ENCODE results near the gene CD44. TPM values are rescaled to one million over a fixed set of nuclear protein-coding genes. Genes with fewer than 3 reads are reported as not detected.

The CD44 gene
- total RNA-seq, 1 donor from 2014 or later = 14.0 TPM

DNA sequence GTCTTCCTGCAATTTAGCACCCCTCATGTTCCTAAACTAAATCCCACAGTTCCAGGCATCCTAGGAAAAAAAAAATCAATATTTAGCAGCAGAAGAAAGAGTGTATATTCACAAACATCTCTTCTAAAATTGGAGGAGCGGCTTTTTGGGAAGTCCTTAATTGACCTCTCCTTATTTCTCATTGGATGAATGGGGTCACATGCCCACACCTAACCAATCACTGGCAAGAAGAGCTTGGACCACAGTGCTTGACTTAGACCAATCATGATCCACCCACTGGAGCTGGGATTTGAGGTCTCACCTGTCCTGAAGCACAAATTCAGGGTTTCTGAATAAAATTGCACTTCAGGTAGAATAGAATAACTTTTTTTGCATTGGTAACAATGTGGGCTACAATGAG lies 16.0 kb downstream of the CD44 start:
- no peak for DNase-seq
- intact Hi-C loops (cut with micrococcal nuclease) = no loop called here
- peaks cover 3% of the 10 kb centered on the region for H3K9me3 ChIP-seq (replicated peaks)
- no peaks in the 10 kb centered on the region for H3K27me3 ChIP-seq (ENCODE audit: low read depth)
- H3K36me3 ChIP-seq = no peaks in the 10 kb centered on the region
- TF ChIP-seq, protein P1, sequence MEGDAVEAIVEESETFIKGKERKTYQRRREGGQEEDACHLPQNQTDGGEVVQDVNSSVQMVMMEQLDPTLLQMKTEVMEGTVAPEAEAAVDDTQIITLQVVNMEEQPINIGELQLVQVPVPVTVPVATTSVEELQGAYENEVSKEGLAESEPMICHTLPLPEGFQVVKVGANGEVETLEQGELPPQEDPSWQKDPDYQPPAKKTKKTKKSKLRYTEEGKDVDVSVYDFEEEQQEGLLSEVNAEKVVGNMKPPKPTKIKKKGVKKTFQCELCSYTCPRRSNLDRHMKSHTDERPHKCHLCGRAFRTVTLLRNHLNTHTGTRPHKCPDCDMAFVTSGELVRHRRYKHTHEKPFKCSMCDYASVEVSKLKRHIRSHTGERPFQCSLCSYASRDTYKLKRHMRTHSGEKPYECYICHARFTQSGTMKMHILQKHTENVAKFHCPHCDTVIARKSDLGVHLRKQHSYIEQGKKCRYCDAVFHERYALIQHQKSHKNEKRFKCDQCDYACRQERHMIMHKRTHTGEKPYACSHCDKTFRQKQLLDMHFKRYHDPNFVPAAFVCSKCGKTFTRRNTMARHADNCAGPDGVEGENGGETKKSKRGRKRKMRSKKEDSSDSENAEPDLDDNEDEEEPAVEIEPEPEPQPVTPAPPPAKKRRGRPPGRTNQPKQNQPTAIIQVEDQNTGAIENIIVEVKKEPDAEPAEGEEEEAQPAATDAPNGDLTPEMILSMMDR (IDR thresholded peaks at IDR 0.05; ENCODE audit: borderline replicate concordance) = no peak
- peaks cover 40% of the 10 kb centered on the region for H3K4me1 ChIP-seq
- no peak overlapping the region for H3K27ac ChIP-seq (replicated peaks)
- no peak overlapping the region for H3K4me3 ChIP-seq

DNA sequence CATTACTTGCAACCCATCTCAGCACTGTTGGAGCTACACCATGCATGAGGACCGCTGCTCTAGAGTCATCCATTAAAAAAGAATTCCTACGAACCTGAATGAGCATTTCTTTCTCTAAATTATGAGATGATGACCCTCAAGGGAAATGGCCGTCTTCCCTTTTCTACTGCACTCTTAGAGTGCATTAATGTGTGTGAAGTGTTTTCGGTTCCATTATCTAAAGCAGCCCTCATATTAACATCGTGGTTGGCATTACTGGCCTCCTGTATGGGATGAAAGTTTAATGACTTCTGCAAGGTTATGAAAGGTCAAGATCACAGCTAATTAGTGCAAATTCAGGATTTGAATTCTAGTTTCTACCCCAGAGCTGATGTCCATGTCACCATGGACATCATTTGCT lies 16.7 kb downstream of the CD44 start:
- Histone ChIP-seq H3K4me1 (peaks cover 40% of the 10 kb centered on the region), H3K27me3 (ENCODE audit: low read depth) (no peaks in the 10 kb centered on the region), H3K27ac (replicated peaks) (no peak overlapping the region), H3K36me3 (no peaks in the 10 kb centered on the region), H3K4me3 (no peak overlapping the region), H3K9me3 (replicated peaks) (no peaks in the 10 kb centered on the region)
- TF ChIP-seq, protein P1 (IDR thresholded peaks at IDR 0.05; ENCODE audit: borderline replicate concordance) = no peak
- intact Hi-C loops (cut with micrococcal nuclease) = no loop called here
- DNase-seq = no peak

DNA sequence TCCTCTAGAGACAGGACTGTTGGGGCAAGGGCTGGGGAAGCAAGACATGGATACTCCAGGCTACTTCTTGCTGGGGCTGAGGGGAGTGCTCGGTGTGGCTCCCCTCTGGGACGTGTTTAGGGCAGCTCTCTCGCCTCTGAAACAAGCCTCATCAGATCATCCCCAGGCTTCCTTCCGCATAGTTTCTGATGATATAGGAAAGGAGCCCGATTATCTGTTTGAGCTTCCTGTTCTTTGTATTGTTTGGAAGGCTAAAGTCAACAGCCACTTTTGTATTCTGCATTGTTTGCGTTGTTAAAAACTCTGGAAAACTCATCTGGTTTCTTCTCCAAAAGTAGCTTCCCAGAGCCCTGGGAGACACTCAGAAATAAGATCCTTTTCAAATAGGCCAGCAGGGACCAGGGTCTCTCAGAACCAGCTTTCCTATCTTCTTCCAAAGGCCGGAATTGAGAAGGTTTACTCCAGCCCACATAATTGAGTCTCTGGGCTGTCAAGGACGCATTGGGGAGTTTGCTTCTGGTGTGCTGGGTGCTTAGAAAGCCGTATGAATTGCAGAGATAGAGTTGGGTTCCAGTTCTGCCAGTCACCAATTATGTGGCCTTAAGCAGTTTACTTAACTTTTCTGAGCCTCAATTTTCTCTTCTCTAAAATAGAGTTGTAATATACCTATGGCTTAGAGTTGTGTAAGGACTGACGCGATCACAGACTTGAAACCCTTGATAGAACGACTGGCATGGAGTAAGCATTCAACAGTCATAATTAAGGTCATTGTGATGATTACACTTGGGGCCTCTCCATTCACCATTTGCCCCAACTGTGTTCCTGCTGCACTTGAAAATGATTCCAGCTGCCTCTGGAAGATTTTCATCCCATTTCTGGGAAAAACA lies 19.1 kb downstream of the CD44 start:
- TF ChIP-seq, protein P1 (IDR thresholded peaks at IDR 0.05; ENCODE audit: borderline replicate concordance) = no peak
- Histone ChIP-seq H3K4me1 (peaks cover 40% of the 10 kb centered on the region), H3K27ac (replicated peaks) (peak overlapping the region; percentile 74)

DNA sequence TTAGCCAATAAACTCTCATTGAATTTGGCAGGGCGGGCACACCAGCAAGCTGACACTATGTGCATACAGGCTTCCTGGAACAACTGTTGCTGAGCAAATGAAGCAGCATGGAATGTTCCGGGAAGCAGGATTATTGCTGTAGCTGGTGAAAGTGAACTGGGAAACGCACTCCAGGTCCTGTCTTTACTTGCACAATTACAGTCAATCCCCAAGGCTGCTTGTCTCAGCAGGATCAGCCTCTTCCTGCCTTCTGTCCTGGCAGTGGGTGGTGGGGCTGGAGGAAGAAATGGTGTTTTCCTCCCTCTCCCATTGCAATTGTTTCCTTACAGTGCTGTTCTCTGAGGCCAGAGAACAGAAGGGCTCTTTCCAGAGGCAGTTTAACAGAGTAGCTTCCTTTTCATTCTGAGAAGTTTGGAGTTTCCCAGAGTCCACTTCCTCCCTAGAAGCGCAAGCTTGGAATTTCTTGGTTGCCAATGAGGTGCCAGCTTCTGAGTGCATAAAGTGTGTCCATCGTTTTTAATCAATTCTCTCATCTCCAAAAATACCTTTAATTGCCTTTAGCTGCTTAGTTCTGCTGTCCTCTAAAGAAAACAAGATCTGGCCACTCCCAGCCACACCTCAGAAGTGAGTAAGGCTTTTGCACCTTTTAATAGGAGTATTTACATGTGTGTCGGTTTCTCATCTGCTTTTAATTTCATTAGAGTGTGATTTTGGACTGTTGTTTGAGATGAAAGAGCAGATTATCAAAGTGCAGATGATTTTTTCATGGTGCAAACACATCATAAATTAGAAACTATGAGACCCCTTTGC lies 19.9 kb downstream of the CD44 start:
- peak overlapping the region; percentile 74 for H3K27ac ChIP-seq (replicated peaks)
- H3K27me3 ChIP-seq (ENCODE audit: low read depth) = no peaks in the 10 kb centered on the region
- H3K9me3 ChIP-seq (replicated peaks) = no peaks in the 10 kb centered on the region
- intact Hi-C loops (cut with micrococcal nuclease) = no loop called here
- no peak for DNase-seq
- no peak overlapping the region for H3K4me3 ChIP-seq
- TF ChIP-seq, protein P1 (IDR thresholded peaks at IDR 0.05; ENCODE audit: borderline replicate concordance) = no peak
- peaks cover 40% of the 10 kb centered on the region for H3K4me1 ChIP-seq
- no peaks in the 10 kb centered on the region for H3K36me3 ChIP-seq

More for the DNA sequence above, 19.1 kb downstream of the CD44 start:
- intact Hi-C loops (cut with micrococcal nuclease) = no loop called here
- DNase-seq = no peak
- H3K36me3 ChIP-seq = no peaks in the 10 kb centered on the region
- no peak overlapping the region for H3K4me3 ChIP-seq
- H3K27me3 ChIP-seq (ENCODE audit: low read depth) = no peaks in the 10 kb centered on the region
- H3K9me3 ChIP-seq (replicated peaks) = no peaks in the 10 kb centered on the region

DNA sequence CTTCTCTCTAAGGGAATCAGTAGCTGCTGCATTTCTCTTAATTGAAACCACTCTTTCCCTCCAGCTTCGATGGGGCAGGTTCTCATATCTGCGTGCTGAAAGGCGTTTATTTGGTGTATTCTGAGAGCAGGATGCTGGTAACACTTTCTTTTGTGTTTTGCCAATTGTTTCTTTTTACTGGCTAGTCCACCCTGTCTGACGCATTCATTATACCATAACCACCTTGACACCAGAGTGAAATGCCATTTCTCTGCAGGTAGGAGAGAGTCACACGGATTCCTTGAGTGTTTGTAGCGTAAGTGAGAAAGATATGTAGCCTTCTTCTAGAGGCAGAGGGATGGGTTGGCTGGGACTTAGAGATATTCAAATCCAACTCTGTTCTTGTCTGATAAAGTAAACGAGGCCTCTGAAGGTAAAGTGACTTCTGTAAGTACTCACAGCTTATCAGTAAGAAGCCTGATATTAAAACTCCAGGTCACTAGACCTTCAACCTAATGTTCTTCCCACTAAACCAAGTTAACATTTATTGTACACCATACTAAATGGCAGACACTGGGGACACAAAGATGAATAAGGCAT lies 21.4 kb downstream of the CD44 start:
- H3K4me1 ChIP-seq = peaks cover 40% of the 10 kb centered on the region
- no peaks in the 10 kb centered on the region for H3K9me3 ChIP-seq (replicated peaks)
- H3K36me3 ChIP-seq = no peaks in the 10 kb centered on the region
- no peak for DNase-seq
- no peaks in the 10 kb centered on the region for H3K27me3 ChIP-seq (ENCODE audit: low read depth)
- H3K27ac ChIP-seq (replicated peaks) = no peak overlapping the region
- intact Hi-C loops (cut with micrococcal nuclease) = no loop called here
- no peak overlapping the region for H3K4me3 ChIP-seq
- TF ChIP-seq, protein P1 (IDR thresholded peaks at IDR 0.05; ENCODE audit: borderline replicate concordance) = no peak
